NOMO-1 treated with DMSO at 0.1 percent for 48 hours (cell line): ENCODE data around the gene RORB.

Source experiments
- DNase-seq: peaks from one replicate; lab custom pipeline; 2025; ENCODE audit not compliant: unreplicated experiment; lab: John Stamatoyannopoulos, UW

The RORB gene

GRCh38 chr9:74589576-74589975, 92.4 kb downstream of the RORB start:
- no peak for DNase-seq

- DNase-seq, result no peak
Measured at GRCh38 chr9:74595286-74595685, 98.2 kb downstream of the RORB start.

GRCh38 chr9:74598874-74599273, 101.7 kb downstream of the RORB start:
- no peak for DNase-seq

GRCh38 chr9:74609671-74610405, 112.7 kb downstream of the RORB start:
- DNase-seq, result peak; percentile 24

GRCh38 chr9:74610523-74611061, 113.5 kb downstream of the RORB start:
- DNase-seq, result no peak

- DNase-seq, result no peak
Measured at GRCh38 chr9:74630228-74630627, 133.1 kb downstream of the RORB start.

GRCh38 chr9:74639112-74639511, 142.0 kb downstream of the RORB start:
- DNase-seq, result no peak

GRCh38 chr9:74642376-74642775, 145.2 kb downstream of the RORB start:
- no peak for DNase-seq

- DNase-seq, result no peak
Measured at GRCh38 chr9:74643303-74643923, 146.3 kb downstream of the RORB start.

- no peak for DNase-seq
Measured at GRCh38 chr9:74644023-74644422, 146.9 kb downstream of the RORB start.

- DNase-seq, result no peak
Measured at GRCh38 chr9:74645007-74645639, 148.0 kb downstream of the RORB start.

- no peak for DNase-seq
Measured at GRCh38 chr9:74653410-74654080, 156.4 kb downstream of the RORB start.

- DNase-seq, result no peak
Measured at GRCh38 chr9:74662674-74663073, 165.5 kb downstream of the RORB start.

- DNase-seq, result no peak
Measured at GRCh38 chr9:74663439-74663838, 166.3 kb downstream of the RORB start.

- DNase-seq, result no peak
Measured at GRCh38 chr9:74666625-74667316, 169.6 kb downstream of the RORB start.

GRCh38 chr9:74672237-74672636, 175.1 kb downstream of the RORB start:
- DNase-seq, result no peak

GRCh38 chr9:74674077-74674476, 176.9 kb downstream of the RORB start:
- no peak for DNase-seq

GRCh38 chr9:74681906-74682305, 184.8 kb downstream of the RORB start:
- no peak for DNase-seq

GRCh38 chr9:74683322-74683721, 186.2 kb downstream of the RORB start:
- no peak for DNase-seq

GRCh38 chr9:74691058-74691457, 193.9 kb downstream of the RORB start:
- DNase-seq, result no peak

GRCh38 chr9:74696520-74696919, 199.4 kb downstream of the RORB start:
- no peak for DNase-seq
